PC-3 (cell line): ENCODE data around the gene HTT-AS. TPM values are rescaled to one million over a fixed set of nuclear protein-coding genes. Genes with fewer than 3 reads are reported as not detected.

Source experiments
- ATAC-seq: fragments of 200-7000 bp; cut with Tn5 transposase; 2 replicates; pipeline ENCODE4 v1.9.1; 2020; ENCODE audit warnings: mild to moderate bottlenecking, moderate library complexity
- BruUV-seq: library from RNA; stranded (reverse); fragments of 400-500 nt; replicated peaks from 2 replicates; lab custom pipeline; 2021; lab: Mats Ljungman, UMichigan
- CTCF ChIA-PET: fragments of 300-600 bp; sonication (Branson Sonifier 250); formaldehyde crosslinking; loops from one replicate; lab custom pipeline; 2022; ENCODE audit warnings: antibody characterized with exemption; lab: Charles Lee
- POLR2A ChIA-PET: fragments of 300-600 bp; sonication (Branson Sonifier 250); formaldehyde crosslinking; loops from one replicate; lab custom pipeline; 2022; ENCODE audit warnings: antibody characterized with exemption; ENCODE audit not compliant: unreplicated experiment; lab: Charles Lee
- DNase-seq: peaks from one replicate; pipeline ENCODE4 v3.0.0-alpha.2; 2015
- H2AFZ ChIP-seq: fragments of 300-600 bp; sonication (generic); 2 replicates; pipeline ENCODE4 v1.6.0; 2016; ENCODE audit warnings: antibody characterized with exemption, low read length
- H3F3A ChIP-seq: fragments of 300-600 bp; sonication (generic); one replicate; pipeline ENCODE4 v1.6.0; 2017; ENCODE audit warnings: antibody characterized with exemption, low read length, control low read depth, mild to moderate bottlenecking; ENCODE audit not compliant: unreplicated experiment
- H3K27ac ChIP-seq: fragments of 300-600 bp; sonication (generic); 2 replicates; pipeline ENCODE4 v1.5.1; 2016; ENCODE audit warnings: mild to moderate bottlenecking, low read length
- H3K27me3 ChIP-seq: fragments of 300-600 bp; sonication (generic); 2 replicates; pipeline ENCODE4 v1.6.1; 2016; ENCODE audit warnings: low read length, mixed read lengths
- H3K36me3 ChIP-seq: fragments of 300-600 bp; sonication (generic); 2 replicates; pipeline ENCODE4 v1.6.1; 2016; ENCODE audit warnings: low read depth, mixed run types, low read length, mixed read lengths
- H3K4me1 ChIP-seq: fragments of 300-600 bp; sonication (generic); 2 replicates; pipeline ENCODE4 v1.5.1; 2016; ENCODE audit warnings: low read length; ENCODE audit not compliant: insufficient read depth
- H3K4me2 ChIP-seq: fragments of 300-600 bp; sonication (generic); 2 replicates; pipeline ENCODE4 v1.6.0; 2016; ENCODE audit warnings: low read length
- H3K4me3 ChIP-seq: fragments of 300-600 bp; sonication (generic); 2 replicates; pipeline ENCODE4 v1.5.1; 2016; ENCODE audit warnings: mild to moderate bottlenecking, low read length, mixed read lengths
- H3K79me2 ChIP-seq: fragments of 300-600 bp; sonication (generic); 2 replicates; pipeline ENCODE4 v1.6.1; 2017; ENCODE audit warnings: low read length, mixed read lengths
- H3K9ac ChIP-seq: fragments of 300-600 bp; sonication (generic); 2 replicates; pipeline ENCODE4 v1.6.0; 2016; ENCODE audit warnings: mild to moderate bottlenecking, low read length
- H3K9me2 ChIP-seq: fragments of 300-600 bp; sonication (generic); replicated peaks from 2 replicates; pipeline ENCODE4 v1.6.1; 2016; ENCODE audit warnings: mixed run types, low read length, mixed read lengths
- H3K9me3 ChIP-seq: fragments of 300-600 bp; sonication (generic); 2 replicates; pipeline ENCODE4 v1.6.1; 2016; ENCODE audit warnings: low read length, mixed read lengths
- H4K20me1 ChIP-seq: fragments of 300-600 bp; sonication (generic); 2 replicates; pipeline ENCODE4 v1.6.1; 2016; ENCODE audit warnings: low read length, mixed read lengths
- CTCF ChIP-seq: fragments of 300-600 bp; sonication (generic); conservative IDR thresholded peaks from 2 replicates; pipeline ENCODE4 v1.5.1; 2017; ENCODE audit warnings: antibody characterized with exemption, low read depth, mild to moderate bottlenecking, low read length
- EZH2 ChIP-seq: fragments of 300-600 bp; sonication (generic); IDR thresholded peaks from one replicate; pipeline ENCODE4 v1.6.1; 2017; ENCODE audit warnings: antibody characterized with exemption, mild to moderate bottlenecking, low read length; ENCODE audit not compliant: unreplicated experiment
- EZH2phosphoT487 ChIP-seq: fragments of 300-600 bp; sonication (generic); IDR thresholded peaks from 2 replicates; pipeline ENCODE4 v1.6.1; 2018; ENCODE audit warnings: mild to moderate bottlenecking, antibody characterized with exemption, low read length, borderline replicate concordance
- intact Hi-C: fragments of 100-400 bp; cut with micrococcal nuclease; formaldehyde crosslinking; loops from 2 replicates; pipeline ENCODE4 v1.9.0; 2023
- total RNA-seq: library from RNA; depleted of rRNA; stranded (reverse); fragments of >200 nt; gene quantifications from 2 replicates; pipeline ENCODE4 v1.2.3, GENCODE V29; 2014

Gene HTT-AS
- total RNA-seq, 1 experiment from 2014 or later: not detected

- H3K27ac ChIP-seq: no peak overlapping the region
- H3K27me3 ChIP-seq: no peaks in the 10 kb centered on the region
- H3K4me3 ChIP-seq: no peak overlapping the region
- no peak for TF ChIP-seq CTCF
- ATAC-seq (no peak), DNase-seq (no peak)
- no peak overlapping the region for H2AFZ ChIP-seq
- intact Hi-C loops: no loop called here
- no peaks in the 10 kb centered on the region for H3K4me1 ChIP-seq
- no peak overlapping the region for H3K4me2 ChIP-seq
- POLR2A ChIA-PET: no interaction called here
- CTCF ChIA-PET: no interaction called here
- H3F3A ChIP-seq: no peaks in the 10 kb centered on the region
- no peaks in the 10 kb centered on the region for H3K9me3 ChIP-seq
- H3K36me3 ChIP-seq: no peaks in the 10 kb centered on the region
- peaks cover 30% of the 10 kb centered on the region for H3K79me2 ChIP-seq
- H3K9me2 ChIP-seq: no peaks in the 10 kb centered on the region
- peaks cover 6% of the 10 kb centered on the region; the same call in 1 of the 2 replicates for H4K20me1 ChIP-seq
- no peak overlapping the region for H3K9ac ChIP-seq
- no TSS peak for BruUV-seq
Observed at GRCh38 chr4:3087115-3087797, 12.9 kb upstream of the HTT-AS start.

DNA sequence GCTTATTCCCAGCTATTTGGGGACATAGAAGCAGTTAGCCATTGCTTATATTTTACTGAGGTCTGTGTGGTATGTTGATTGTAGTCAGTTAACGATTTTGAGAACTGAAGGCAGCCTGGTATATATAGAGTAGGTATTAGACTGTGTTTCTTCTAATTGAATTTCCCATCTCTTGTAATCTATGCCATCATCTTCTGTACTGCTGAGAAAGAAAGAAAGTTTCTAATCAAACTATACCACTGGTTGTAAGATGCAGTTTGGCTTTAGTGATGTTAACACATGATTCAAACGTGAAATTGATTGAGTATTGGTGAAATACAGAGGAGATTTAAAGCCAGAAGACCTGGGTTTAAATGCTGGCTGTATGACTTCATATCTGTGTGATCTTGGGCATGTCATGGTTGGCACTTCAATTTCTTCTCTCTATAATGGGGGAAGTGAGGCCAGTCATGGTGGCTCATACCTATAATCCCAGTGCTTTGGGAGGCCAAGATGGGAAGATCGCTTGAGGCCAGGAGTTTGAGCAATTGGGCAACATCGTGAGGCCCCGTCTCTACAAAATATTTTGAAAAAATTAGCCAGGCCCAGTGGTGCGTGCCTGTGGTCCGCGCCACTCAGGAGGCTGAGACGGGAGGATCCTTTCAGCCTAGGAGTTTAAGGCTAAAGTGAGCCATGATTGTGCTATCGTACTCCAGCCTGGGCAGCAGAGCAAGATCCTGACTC is 11.8 kb upstream of the HTT-AS start:
- Histone ChIP-seq H3K27me3 (no peaks in the 10 kb centered on the region), H3K27ac (no peak overlapping the region), H2AFZ (no peak overlapping the region), H3K9me2 (no peaks in the 10 kb centered on the region), H3K36me3 (no peaks in the 10 kb centered on the region), H3K4me1 (no peaks in the 10 kb centered on the region), H3K9ac (no peak overlapping the region), H4K20me1 (peaks cover 8% of the 10 kb centered on the region; the same call in 1 of the 2 replicates), H3K4me3 (no peak overlapping the region), H3K9me3 (no peaks in the 10 kb centered on the region), H3K79me2 (peaks cover 40% of the 10 kb centered on the region), H3F3A (no peaks in the 10 kb centered on the region), H3K4me2 (no peak overlapping the region)
- ChIA-PET POLR2A (no interaction called here), CTCF (no interaction called here)
- no TSS peak for BruUV-seq
- intact Hi-C loops: no loop called here
- no peak for ATAC-seq
- TF ChIP-seq EZH2: no peak
- no peak for TF ChIP-seq EZH2phosphoT487
- no peak for TF ChIP-seq CTCF
- DNase-seq: no peak

- Histone ChIP-seq H4K20me1 (peaks cover 8% of the 10 kb centered on the region; the same call in 1 of the 2 replicates), H3K4me2 (no peak overlapping the region), H3K79me2 (peaks cover 62% of the 10 kb centered on the region), H3K27me3 (no peaks in the 10 kb centered on the region), H3K36me3 (no peaks in the 10 kb centered on the region), H3K9ac (no peak overlapping the region), H3K27ac (no peak overlapping the region), H3K4me3 (no peak overlapping the region), H3K9me3 (no peaks in the 10 kb centered on the region), H3F3A (no peaks in the 10 kb centered on the region), H3K4me1 (no peaks in the 10 kb centered on the region), H3K9me2 (no peaks in the 10 kb centered on the region), H2AFZ (no peak overlapping the region)
- ChIA-PET CTCF (no interaction called here), POLR2A (no interaction called here)
- no peak for TF ChIP-seq EZH2
- no peak for TF ChIP-seq EZH2phosphoT487
- no peak for TF ChIP-seq CTCF
- ATAC-seq: no peak
- BruUV-seq: no TSS peak
- intact Hi-C loops: no loop called here
- no peak for DNase-seq
Observed at GRCh38 chr4:3083732-3084131, 9.4 kb upstream of the HTT-AS start.
